H1 (cell line): ENCODE results near the gene NBPF19. TPM values are rescaled to one million over a fixed set of nuclear protein-coding genes. Genes with fewer than 3 reads are reported as not detected.
"Not testable (repeated sequence)": the region's sequence is repeated elsewhere in the genome, so short reads cannot be mapped to it uniquely, and the experiment has no call there.

Experiments used
- CTCF ChIA-PET: fragments of 300-600 bp; sonication (Branson Sonifier 250); formaldehyde crosslinking; loops from one replicate; lab custom pipeline; 2021; ENCODE audit not compliant: partially characterized antibody; lab: Charles Lee
- POLR2A ChIA-PET: fragments of 300-600 bp; sonication (Branson Sonifier 250); formaldehyde crosslinking; loops from one replicate; lab custom pipeline; 2021; ENCODE audit warnings: inconsistent platforms; ENCODE audit not compliant: partially characterized antibody; lab: Charles Lee
- DNase-seq, 2 experiments: peaks; one replicate each; pipeline versions ENCODE4 v3.0.0 to v3.0.0-alpha.2; 2010 to 2022; ENCODE audit warnings: low spot score in 2 of 2, low read depth in 1 of 2, mixed read lengths in 1 of 2
- FAIRE-seq: peaks from 2 replicates; lab custom pipeline; 2011; peaks lifted over from hg19 to GRCh38; lab: Jason Lieb, UNC
- H2AFZ ChIP-seq: 2 replicates; pipeline ENCODE4 v1.8.1; 2012; ENCODE audit warnings: low read length, inconsistent platforms
- H2AK5ac ChIP-seq: 2 replicates; pipeline ENCODE4 v1.6.1; 2013; ENCODE audit warnings: low read depth, low read length
- H2BK120ac ChIP-seq: replicated peaks from 2 replicates; pipeline ENCODE3; 2013; ENCODE audit warnings: low read depth, low read length, inconsistent platforms
- H2BK12ac ChIP-seq: 2 replicates; pipeline ENCODE4 v1.6.1; 2013; ENCODE audit warnings: low read depth, low read length
- H2BK15ac ChIP-seq: 2 replicates; pipeline ENCODE4 v1.6.1; 2013; ENCODE audit warnings: low read length
- H2BK20ac ChIP-seq: 2 replicates; pipeline ENCODE4 v1.6.1; 2013; ENCODE audit warnings: low read length
- H2BK5ac ChIP-seq: 2 replicates; pipeline ENCODE4 v1.6.1; 2013; ENCODE audit warnings: low read depth, low read length
- H3K14ac ChIP-seq: 2 replicates; pipeline ENCODE4 v1.6.1; 2013; ENCODE audit warnings: inconsistent platforms; ENCODE audit not compliant: insufficient read length
- H3K18ac ChIP-seq: 2 replicates; pipeline ENCODE4 v1.6.1; 2013; ENCODE audit warnings: low read length; ENCODE audit errors: extremely low read depth
- H3K23ac ChIP-seq: 2 replicates; pipeline ENCODE4 v1.6.1; 2013; ENCODE audit warnings: inconsistent platforms; ENCODE audit not compliant: insufficient read length
- H3K23me2 ChIP-seq: 2 replicates; pipeline ENCODE4 v1.6.1; 2013; ENCODE audit warnings: low read depth, low read length
- H3K27ac ChIP-seq: 2 replicates; pipeline ENCODE4 v1.6.1; 2011; ENCODE audit warnings: low read depth, low read length, inconsistent platforms
- H3K27me3 ChIP-seq, 4 experiments: replicated peaks in 1 of 4; 1 replicate in 1 of 4; 2 replicates in 3 of 4; pipeline versions ENCODE4 v1.6.1 to v1.8.1; 2011 to 2013; ENCODE audit warnings: low read length in 3 of 4, mild to moderate bottlenecking in 3 of 4, inconsistent platforms in 2 of 4, mixed read lengths in 2 of 4, moderate library complexity in 1 of 4; ENCODE audit not compliant: control insufficient read depth in 3 of 4, insufficient read depth in 3 of 4; ENCODE audit errors: extremely low read depth in 1 of 4
- H3K36me3 ChIP-seq, 4 experiments: 2 replicates each; pipeline versions ENCODE4 v1.6.1 to v1.8.1; 2011 to 2013; ENCODE audit warnings: mild to moderate bottlenecking in 4 of 4, low read length in 3 of 4, moderate library complexity in 2 of 4, control low read depth in 1 of 4, inconsistent platforms in 1 of 4; ENCODE audit not compliant: insufficient read depth in 4 of 4, control insufficient read depth in 2 of 4
- H3K4ac ChIP-seq: replicated peaks from 2 replicates; pipeline ENCODE3; 2013; ENCODE audit warnings: low read length, low read depth, mixed read lengths, inconsistent platforms; ENCODE audit not compliant: insufficient read length
- H3K4me1 ChIP-seq, 4 experiments: replicated peaks in 1 of 4; 1 replicate in 1 of 4; 2 replicates in 3 of 4; pipeline versions ENCODE4 v1.6.1 to v1.8.1; 2011 to 2013; ENCODE audit warnings: low read length in 3 of 4, inconsistent platforms in 2 of 4, mixed read lengths in 1 of 4; ENCODE audit not compliant: insufficient read depth in 4 of 4, control insufficient read depth in 3 of 4
- H3K4me2 ChIP-seq, 2 experiments: 2 replicates each; pipeline versions ENCODE4 v1.6.1 to v1.8.1; 2011 to 2013; ENCODE audit warnings: low read depth in 2 of 2, low read length in 2 of 2, control low read depth in 1 of 2, inconsistent platforms in 1 of 2, mild to moderate bottlenecking in 1 of 2; ENCODE audit not compliant: insufficient read depth in 1 of 2
- H3K4me3 ChIP-seq, 4 experiments: fragments of 200-600, 300-600 bp in 1 of 4; sonication (generic), shearing (Covaris generic), sonication (Bioruptor Twin) in 1 of 4; 2 replicates each; pipeline versions ENCODE4 v1.5.1 to v1.8.1; 2011 to 2016; ENCODE audit warnings: low read length in 4 of 4, low read depth in 3 of 4, control low read depth in 2 of 4, inconsistent platforms in 2 of 4, mild to moderate bottlenecking in 2 of 4, mixed read lengths in 1 of 4, moderate library complexity in 1 of 4; ENCODE audit not compliant: insufficient read depth in 2 of 4; ENCODE audit errors: extremely low read depth in 1 of 4
- H3K56ac ChIP-seq: replicated peaks from 2 replicates; pipeline ENCODE3; 2013; ENCODE audit warnings: low read depth, mild to moderate bottlenecking, mixed read lengths, low read length, inconsistent platforms; ENCODE audit not compliant: insufficient read length
- H3K79me1 ChIP-seq: 2 replicates; pipeline ENCODE4 v1.6.1; 2013; ENCODE audit warnings: low read depth, low read length, control low read depth
- H3K79me2 ChIP-seq, 2 experiments: 2 replicates each; pipeline versions ENCODE4 v1.6.1 to v1.8.1; 2012 to 2013; ENCODE audit warnings: low read length in 2 of 2, mild to moderate bottlenecking in 2 of 2, inconsistent platforms in 1 of 2; ENCODE audit not compliant: insufficient read depth in 2 of 2, control insufficient read depth in 1 of 2
- H3K9ac ChIP-seq, 4 experiments: replicated peaks in 1 of 4; 1 replicate in 1 of 4; 2 replicates in 3 of 4; pipeline versions ENCODE4 v1.6.1 to v1.8.1; 2011 to 2013; ENCODE audit warnings: low read depth in 3 of 4, low read length in 3 of 4, control low read depth in 2 of 4, mild to moderate bottlenecking in 2 of 4, moderate library complexity in 2 of 4, inconsistent platforms in 1 of 4; ENCODE audit errors: extremely low read depth in 1 of 4
- H3K9me3 ChIP-seq, 2 experiments: 2 replicates each; pipeline versions ENCODE4 v1.6.1 to v1.8.1; 2012 to 2013; ENCODE audit warnings: mild to moderate bottlenecking in 2 of 2, moderate library complexity in 2 of 2, control low read depth in 1 of 2, inconsistent platforms in 1 of 2, low read depth in 1 of 2, low read length in 1 of 2, mixed read lengths in 1 of 2; ENCODE audit not compliant: insufficient read depth in 2 of 2
- H4K20me1 ChIP-seq, 2 experiments: replicated peaks in 1 of 2; 2 replicates each; pipeline versions ENCODE3 to v1.8.1; 2011 to 2013; ENCODE audit warnings: inconsistent platforms in 2 of 2, low read length in 2 of 2, mild to moderate bottlenecking in 1 of 2; ENCODE audit not compliant: insufficient read depth in 2 of 2, control insufficient read depth in 1 of 2
- H4K5ac ChIP-seq: 2 replicates; pipeline ENCODE4 v1.6.1; 2013; ENCODE audit warnings: low read length, low read depth, mixed read lengths, inconsistent platforms; ENCODE audit not compliant: insufficient read length
- H4K8ac ChIP-seq: 2 replicates; pipeline ENCODE4 v1.8.0; 2013; ENCODE audit warnings: mild to moderate bottlenecking, moderate library complexity, low read length, inconsistent platforms; ENCODE audit not compliant: insufficient read depth; ENCODE audit errors: extremely low read depth
- H4K91ac ChIP-seq: replicated peaks from 2 replicates; pipeline ENCODE3; 2013; ENCODE audit warnings: low read length, mixed read lengths, inconsistent platforms; ENCODE audit not compliant: insufficient read length
- whole genome bisulfite sequencing, 2 experiments: shearing (Covaris generic) in 1 of 2; methylation state at CpG; one replicate each; pipeline versions ENCODE4 v1.1.6 to v1.1.7; 2013 to 2015; ENCODE audit warnings: low lambda C conversion rate in 2 of 2, mixed read lengths in 2 of 2, inconsistent platforms in 1 of 2, low coverage in 1 of 2, missing lambda C conversion rate in 1 of 2; ENCODE audit not compliant: insufficient replicate concordance in 2 of 2, insufficient coverage in 1 of 2, insufficient read length in 1 of 2; ENCODE audit errors: extremely low coverage in 1 of 2, missing lambda C conversion rate in 1 of 2; 5-methylcytosine and 5-hydroxymethylcytosine counted together
- polyA plus RNA-seq, 7 experiments: library from polyadenylated mRNA; depleted of rRNA in 3 of 7; stranded (reverse) in 5 of 7; unstranded in 2 of 7; fragments of >200 nt in 5 of 7; fragments of 200-250 nt in 2 of 7; gene quantifications; 1 replicate in 5 of 7; 2 replicates in 1 of 7; 4 replicates in 1 of 7; pipeline versions ENCODE4 v1.2.1 to v1.2.3, GENCODE V29; 2011 to 2013; ENCODE audit warnings: missing spikeins in 2 of 7, mixed read lengths in 2 of 7
- total RNA-seq: library from RNA; stranded (reverse); fragmentation: NEBNext Ultra II Directional; extraction: Animal tissue kit (Norgen Biotek cat#: 25700); gene quantifications from 2 replicates; pipeline ENCODE4 v1.2.1, GENCODE V29; 2021

The NBPF19 gene
- total and polyA plus RNA-seq, 2 of the 8 experiments (the other 6 are each of a cell fraction or from before 2014, with no cell fraction given): 3.2 to 5.1 TPM

GRCh38 chr1:149585592-149585991 lies 110.7 kb downstream of the NBPF19 start:
- POLR2A ChIA-PET, DNase-seq, H3K79me1 ChIP-seq, H2BK120ac ChIP-seq, H2BK15ac ChIP-seq, H3K56ac ChIP-seq, H4K5ac ChIP-seq, FAIRE-seq, H3K4me1 ChIP-seq, H4K91ac ChIP-seq, H4K8ac ChIP-seq, H3K4ac ChIP-seq, H3K14ac ChIP-seq, H3K36me3 ChIP-seq, H2BK5ac ChIP-seq, H2BK12ac ChIP-seq, H3K9ac ChIP-seq, H3K79me2 ChIP-seq, H3K23ac ChIP-seq, H3K27ac ChIP-seq, H3K18ac ChIP-seq, H2BK20ac ChIP-seq, H3K27me3 ChIP-seq, H3K9me3 ChIP-seq, H3K23me2 ChIP-seq, H3K4me3 ChIP-seq, H3K4me2 ChIP-seq, H2AK5ac ChIP-seq, H4K20me1 ChIP-seq, CTCF ChIA-PET, H2AFZ ChIP-seq: not testable (repeated sequence)
- WGBS, 2 experiments: no CpG with 5 or more reads among the region's 2 CpGs

Other genes starting within 250 kb of the NBPF19 start
- 0.58 and 1.9 TPM in 2 replicates for gene PPIAL4C, start 108.8 kb downstream of the NBPF19 start, total RNA-seq
- gene PPIAL4C, start 108.8 kb downstream of the NBPF19 start, polyA plus RNA-seq (2011; rRNA removed): not detected in 2 replicates